Measurements from ENCODE around the gene GAPDH.
"Not testable (repeated sequence)": the region's sequence is repeated elsewhere in the genome, so short reads cannot be mapped to it uniquely, and the experiment has no call there.

The GAPDH gene

DNA sequence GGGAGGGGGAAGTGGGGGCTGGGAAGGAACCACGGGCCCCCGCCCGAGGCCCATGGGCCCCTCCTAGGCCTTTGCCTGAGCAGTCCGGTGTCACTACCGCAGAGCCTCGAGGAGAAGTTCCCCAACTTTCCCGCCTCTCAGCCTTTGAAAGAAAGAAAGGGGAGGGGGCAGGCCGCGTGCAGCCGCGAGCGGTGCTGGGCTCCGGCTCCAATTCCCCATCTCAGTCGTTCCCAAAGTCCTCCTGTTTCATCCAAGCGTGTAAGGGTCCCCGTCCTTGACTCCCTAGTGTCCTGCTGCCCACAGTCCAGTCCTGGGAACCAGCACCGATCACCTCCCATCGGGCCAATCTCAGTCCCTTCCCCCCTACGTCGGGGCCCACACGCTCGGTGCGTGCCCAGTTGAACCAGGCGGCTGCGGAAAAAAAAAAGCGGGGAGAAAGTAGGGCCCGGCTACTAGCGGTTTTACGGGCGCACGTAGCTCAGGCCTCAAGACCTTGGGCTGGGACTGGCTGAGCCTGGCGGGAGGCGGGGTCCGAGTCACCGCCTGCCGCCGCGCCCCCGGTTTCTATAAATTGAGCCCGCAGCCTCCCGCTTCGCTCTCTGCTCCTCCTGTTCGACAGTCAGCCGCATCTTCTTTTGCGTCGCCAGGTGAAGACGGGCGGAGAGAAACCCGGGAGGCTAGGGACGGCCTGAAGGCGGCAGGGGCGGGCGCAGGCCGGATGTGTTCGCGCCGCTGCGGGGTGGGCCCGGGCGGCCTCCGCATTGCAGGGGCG is at the start of gene GAPDH:
GAPDH (plus strand) TSS at position 595 of the 772 bp plus-strand sequence. CDS start 316 bp downstream, outside the sequence.
- H3K4me3 ChIP-seq (ENCODE audit: low read depth, low read length): peak within 1 kb of the TSS; percentile 94

DNA sequence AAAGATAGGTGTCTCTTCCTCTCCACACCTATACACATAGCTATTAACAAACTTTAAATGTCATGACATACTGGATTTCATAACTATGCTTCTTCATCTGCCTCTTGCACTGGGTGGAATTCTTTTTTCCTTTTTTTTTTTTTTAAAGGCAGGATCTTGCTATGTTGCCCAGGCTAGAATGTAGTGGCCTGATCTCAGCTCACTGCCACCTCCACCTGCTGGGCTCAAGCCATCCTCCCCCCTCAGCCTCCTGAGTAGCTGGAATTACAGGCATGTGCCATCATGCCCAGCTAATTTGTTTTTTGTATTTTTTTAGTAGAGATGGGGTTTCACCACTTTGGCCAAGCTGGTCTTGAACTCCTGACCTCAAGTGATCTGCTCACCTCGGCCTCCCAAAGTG is 46.1 kb upstream of the GAPDH start:
- H3K4me3 ChIP-seq (ENCODE audit: low read depth, low read length): no peak overlapping the region

DNA sequence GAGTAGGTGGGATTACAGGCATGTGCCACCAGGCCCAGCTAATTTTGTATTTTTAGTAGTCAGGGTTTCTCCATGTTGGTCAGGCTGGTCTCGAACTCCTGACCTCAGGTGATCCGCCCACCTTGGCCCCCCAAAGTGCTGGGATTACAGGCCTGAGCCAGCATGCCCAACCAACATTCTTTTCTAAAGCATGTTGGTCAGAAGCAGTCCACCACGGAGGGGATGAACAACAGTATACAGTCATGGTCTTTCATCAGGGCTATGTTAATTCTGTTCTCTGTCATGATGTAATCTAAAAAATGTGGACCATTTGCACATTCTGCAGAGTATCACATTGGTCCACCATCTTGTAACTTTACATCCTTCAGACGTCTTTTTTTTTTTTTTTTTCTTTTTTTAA is 44.9 kb upstream of the GAPDH start:
- no peak overlapping the region for H3K4me3 ChIP-seq (ENCODE audit: low read depth, low read length)

DNA sequence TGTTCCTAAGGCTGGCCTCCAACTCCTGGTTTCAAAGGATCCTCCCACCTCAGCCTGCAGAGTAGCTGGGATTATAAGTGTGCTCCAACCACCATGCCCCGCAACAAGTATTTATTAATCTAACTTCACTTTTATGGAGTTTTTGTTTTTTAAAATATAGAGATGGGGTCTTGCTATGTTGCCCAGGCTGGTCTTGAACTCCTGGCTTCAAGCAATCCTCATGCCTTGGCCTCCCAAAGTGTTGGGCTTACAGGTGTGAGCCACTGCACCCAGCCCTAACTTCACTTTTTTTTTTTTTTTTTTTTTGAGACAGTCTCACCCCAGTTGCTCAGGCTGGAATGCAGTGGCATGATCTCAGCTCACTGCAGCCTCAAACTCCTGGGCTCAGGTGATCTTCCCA is 43.6 kb upstream of the GAPDH start:
- H3K4me3 ChIP-seq (ENCODE audit: low read depth, low read length): not testable (repeated sequence)

DNA sequence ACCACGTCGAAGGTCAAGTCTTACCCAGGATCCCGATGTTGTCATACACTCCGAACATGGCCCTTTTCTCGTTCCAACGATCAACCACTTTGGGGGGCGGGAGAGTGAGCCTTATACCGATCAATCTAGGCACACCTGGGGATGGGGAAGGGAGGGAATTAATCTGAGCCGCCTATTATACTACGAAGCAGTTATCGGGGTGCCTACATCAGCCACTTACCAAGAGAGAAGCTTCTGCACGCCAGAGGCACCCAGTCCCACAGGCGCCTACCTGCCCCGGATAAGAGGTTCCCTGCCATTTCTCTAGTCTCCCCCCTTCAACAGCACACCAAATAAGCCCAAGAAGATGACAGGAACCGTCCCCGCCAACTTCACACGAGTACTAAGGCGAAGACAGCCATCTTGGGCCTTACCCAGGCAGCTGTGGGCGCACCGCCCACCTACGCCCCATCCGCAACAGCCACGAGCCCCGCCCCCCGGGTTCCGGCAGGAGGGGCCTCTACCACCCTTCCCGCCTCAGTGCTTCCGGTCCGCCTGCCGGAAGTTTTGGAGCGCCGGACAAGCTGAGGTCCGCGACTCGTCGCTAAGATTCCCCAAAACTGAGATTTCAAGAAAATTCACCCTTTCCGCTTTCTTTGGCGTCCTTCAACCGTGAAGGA is 41.4 kb upstream of the GAPDH start, which contains the start of gene MRPL51:
MRPL51 (minus strand) TSS at position 425 of the 659 bp plus-strand sequence; CDS start at position 299, 126 bp downstream.
- H3K4me3 ChIP-seq (ENCODE audit: low read depth, low read length): peak within 1 kb of the TSS; percentile 84

DNA sequence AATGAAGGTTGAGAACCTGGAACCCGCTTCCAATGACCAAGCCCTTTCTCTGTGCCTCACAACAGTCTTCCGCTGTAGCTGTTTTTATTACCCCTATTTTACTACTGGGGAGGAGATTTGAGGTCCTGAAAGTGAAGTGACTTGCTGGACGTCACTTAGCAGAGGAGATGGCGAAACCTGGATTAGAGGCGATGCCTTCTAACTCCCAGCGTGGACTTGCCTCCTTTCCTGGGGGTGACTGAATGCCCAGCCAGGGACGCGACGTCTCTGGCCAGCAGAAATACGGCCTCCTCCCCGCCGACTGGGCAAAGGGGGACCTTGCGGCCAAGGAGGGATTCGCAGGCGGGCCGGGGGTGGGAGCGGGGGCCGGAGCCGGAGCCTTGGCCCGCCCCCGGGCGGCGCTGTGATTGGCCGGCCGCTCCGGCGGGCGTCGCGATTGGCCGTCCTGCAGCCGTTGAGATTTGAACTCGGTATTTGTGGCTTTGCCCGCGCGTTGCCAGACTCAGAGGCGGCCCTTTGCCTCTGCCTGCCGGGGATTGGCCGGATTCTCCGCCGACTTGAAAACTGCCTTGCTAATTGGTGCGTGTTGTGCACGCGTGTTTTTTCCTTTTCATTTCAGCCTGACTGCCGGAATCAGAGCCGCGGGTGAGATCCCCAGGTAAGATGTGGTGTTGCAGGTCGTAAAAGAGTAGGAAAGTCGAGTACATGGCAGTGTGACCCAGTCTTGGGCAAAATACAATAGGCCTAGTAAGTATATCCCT is 40.6 kb upstream of the GAPDH start, which contains the start of gene NCAPD2:
NCAPD2 (plus strand) TSS at position 606 of the 761 bp plus-strand sequence. CDS start 997 bp downstream, outside the sequence.
- peak within 1 kb of the TSS; percentile 84 for H3K4me3 ChIP-seq (ENCODE audit: low read depth, low read length)

DNA sequence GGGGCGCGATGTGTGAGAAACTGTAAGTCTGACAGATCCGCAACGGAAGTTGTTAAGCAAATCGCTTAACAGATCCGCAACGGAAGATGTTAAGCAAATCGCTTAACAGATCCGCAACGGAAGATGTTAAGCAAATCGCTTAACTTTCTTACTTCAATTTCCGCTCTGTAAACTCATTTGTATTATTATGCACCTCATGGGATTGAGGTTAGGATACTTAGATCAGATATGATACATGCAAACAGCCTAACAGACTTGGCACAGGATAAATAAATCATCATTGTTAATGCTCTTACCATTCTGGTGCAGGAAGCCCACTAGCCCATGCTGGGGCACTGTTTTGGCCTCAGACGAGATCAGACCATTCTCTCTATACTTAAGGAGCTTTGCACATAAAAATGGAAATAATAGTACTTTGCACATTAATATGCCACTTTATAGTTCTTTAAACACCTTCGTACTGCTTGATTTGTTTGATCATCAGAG is 40.0 kb upstream of the GAPDH start:
- peak overlapping the region; percentile 84 for H3K4me3 ChIP-seq (ENCODE audit: low read depth, low read length)

DNA sequence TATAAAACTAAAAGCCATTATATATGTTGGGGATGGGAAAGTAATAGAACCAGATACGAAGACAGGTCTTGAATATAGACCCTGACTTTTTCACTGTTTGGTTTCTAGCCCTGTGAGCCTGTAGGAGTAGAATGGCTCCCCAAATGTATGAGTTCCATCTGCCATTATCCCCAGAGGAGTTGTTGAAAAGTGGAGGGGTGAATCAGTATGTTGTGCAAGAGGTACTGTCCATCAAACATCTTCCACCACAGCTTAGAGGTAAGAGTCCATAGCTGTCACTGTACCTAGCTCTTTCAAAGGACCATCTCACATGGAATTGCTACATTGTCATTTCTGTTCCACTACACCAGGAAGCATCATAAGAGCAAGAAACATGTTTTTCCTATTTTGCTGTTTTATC is 39.3 kb upstream of the GAPDH start:
- no peak overlapping the region for H3K4me3 ChIP-seq (ENCODE audit: low read depth, low read length)

DNA sequence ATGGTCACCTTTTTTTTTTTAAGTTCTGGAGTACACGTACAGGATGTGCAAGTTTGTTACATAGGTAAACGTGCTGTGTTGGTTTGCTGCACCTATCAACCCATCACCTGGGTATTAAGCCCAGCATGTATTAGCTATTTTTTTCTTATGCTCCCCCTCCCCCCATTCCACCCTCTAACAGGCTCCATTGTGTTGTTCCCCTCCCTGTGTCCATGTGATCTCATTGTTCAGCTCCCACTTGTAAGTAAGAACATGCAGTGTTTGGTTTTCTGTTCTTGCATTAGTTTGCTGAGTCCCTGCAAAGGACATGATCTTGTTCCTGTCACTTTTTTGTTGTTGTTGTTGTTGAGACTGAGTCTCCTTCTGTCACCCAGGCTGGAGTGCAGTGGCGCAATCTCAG is 37.0 kb upstream of the GAPDH start:
- not testable (repeated sequence) for H3K4me3 ChIP-seq (ENCODE audit: low read depth, low read length)

DNA sequence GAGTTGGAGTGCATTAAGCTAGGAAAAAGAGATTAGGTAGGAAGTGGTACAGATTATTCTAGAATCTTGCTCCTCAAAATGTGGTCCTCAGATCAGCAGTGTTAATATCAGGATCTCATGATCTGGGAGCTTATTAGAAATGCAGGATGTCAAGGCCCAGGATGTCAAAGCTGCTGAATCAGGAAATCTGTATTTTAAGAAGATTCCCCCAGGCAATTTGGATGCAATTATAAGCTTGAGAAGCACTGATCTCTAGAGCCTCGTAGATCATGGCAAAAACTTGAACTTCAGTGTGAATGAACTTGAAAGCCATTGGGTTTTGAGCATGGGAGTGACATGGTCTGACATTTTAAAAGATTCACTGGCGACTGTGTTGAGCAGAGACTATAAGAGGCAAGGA is 33.9 kb upstream of the GAPDH start:
- no peak overlapping the region for H3K4me3 ChIP-seq (ENCODE audit: low read depth, low read length)

DNA sequence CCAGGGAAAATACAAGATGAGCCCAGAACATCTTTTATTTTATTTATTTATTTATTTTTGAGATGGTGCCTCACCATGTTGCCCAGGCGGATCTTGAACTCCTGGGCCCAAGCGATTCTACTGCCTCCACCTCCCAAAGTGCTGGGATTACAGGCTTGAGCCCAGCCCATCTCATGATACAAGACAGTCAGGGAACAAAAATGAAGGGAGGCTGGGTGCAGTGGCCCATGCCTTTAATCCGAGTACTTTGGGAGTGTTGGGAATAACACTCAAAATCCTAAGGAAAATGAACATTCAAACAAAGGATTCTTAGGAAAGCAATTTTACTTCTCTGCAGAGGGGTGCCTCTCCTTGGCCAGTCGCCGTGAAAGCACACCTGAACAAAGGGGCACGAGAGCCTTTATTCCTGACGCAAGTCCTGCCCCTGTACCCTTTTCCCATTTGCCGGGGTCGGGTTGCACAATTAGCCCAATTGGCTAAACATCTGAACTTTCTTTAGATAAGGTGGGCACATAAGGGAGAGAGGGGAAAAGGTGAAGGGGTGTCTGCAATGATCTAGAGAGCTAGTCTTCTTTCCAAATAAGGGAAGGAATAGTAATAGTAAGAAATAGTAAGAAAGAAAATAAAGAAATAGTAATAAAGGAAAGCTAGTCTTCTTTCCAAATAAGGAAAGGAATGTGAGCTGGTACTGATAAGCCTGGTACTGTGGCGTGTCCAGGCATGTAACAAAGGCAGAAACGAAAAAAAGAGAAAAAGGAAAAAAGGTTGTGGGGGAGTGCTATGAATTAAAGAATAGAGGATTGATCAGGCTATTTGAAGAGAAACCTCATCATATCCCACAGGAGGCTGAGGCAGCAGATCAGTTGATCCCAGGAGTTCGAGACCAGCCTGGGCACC is 27.0 kb upstream of the GAPDH start:
- H3K4me3 ChIP-seq (ENCODE audit: low read depth, low read length): no peak overlapping the region

DNA sequence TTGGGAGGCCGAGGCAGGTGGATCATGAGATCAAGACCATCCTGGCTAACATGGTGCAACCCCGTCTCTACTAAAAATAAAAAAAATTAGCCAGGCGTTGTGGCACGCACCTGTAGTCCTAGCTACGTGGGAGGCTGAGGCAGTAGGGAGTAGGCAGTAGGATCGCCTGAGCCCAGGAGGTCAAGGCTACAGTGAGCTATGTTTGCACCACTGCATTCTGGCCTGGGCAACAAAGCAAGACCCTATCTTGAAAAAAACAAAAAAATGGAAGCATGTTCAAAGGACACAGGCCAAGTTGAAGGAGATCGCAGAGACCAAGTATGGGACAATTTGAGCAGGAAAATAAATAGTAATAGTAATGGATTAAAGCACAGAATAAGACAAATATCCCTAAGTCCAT is 26.2 kb upstream of the GAPDH start:
- H3K4me3 ChIP-seq (ENCODE audit: low read depth, low read length): no peak overlapping the region

DNA sequence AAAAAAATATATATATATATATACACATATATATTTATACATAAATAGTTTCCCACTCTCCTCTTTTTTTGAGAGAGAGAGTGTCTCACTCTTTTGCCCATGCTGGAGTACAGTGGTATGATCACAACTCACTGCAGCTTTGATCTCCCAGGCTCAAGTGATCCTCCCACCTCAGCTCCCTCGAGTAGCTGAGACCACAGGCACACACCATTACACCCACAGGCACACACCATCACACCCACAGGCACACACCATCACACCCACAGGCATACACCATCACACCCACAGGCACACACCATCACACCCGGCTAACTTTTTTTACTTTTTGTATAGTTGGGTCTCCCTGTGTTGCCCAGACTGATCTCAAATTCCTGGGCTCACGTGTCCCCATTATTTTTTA is 14.1 kb upstream of the GAPDH start:
- no peak overlapping the region for H3K4me3 ChIP-seq (ENCODE audit: low read depth, low read length)

DNA sequence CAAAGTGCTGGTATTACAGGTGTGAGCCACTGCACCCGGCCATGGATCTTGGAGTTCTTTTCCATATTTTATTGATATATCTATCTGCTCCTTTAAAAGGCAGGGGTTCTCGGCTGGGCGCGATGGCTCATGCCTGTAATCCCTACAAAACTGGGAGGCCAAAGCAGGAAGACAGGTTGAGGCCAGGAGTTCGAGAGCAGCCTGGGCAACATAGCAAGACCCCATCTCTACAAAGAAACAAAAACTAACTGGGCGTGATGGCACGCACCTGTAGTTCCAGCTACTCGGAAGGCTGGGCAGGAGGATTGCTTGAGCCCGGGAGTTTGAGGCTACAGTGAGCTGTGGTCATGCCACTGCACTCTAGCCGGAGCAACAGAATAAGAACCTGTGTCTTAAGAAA is 12.1 kb upstream of the GAPDH start:
- H3K4me3 ChIP-seq (ENCODE audit: low read depth, low read length): no peak overlapping the region

DNA sequence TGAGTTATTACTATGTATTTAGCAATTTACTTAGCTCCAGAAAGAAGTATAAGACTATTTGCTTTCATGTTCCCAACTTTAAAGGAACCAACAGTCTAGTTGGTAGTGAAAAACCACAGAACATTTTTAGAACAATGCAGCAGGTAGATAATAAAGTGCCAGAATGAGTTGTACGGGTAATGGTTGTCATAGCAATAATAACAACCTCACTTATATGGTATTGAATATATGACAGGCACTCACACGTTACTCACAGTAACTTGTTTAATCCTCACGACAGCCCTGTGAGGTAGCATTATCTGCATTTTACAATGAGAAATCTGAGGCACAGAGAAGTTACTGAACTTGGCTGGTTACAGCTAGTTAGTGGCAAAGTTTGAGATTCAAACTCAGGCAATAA is 10.6 kb upstream of the GAPDH start:
- no peak overlapping the region for H3K4me3 ChIP-seq (ENCODE audit: low read depth, low read length)

DNA sequence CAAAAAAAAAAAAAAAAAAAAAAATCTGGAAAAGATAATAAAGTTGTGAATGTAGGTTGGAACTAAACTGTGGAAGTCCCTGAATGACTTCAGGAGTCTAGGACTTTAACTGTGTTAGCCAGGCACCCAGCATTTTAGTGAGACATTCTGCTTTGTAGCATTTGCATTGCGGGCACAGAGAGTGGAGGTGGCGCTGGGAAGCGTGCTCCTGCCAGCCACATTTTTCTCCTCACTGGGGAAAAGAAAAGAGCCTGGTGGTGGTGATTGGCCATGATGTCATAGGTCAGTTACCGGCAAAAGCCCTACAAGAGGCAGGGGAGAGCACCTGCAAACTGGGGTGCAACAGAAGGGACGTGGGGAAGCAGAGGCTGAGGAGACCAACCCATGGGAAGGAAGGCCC is 9.7 kb upstream of the GAPDH start:
- H3K4me3 ChIP-seq (ENCODE audit: low read depth, low read length): no peak overlapping the region

DNA sequence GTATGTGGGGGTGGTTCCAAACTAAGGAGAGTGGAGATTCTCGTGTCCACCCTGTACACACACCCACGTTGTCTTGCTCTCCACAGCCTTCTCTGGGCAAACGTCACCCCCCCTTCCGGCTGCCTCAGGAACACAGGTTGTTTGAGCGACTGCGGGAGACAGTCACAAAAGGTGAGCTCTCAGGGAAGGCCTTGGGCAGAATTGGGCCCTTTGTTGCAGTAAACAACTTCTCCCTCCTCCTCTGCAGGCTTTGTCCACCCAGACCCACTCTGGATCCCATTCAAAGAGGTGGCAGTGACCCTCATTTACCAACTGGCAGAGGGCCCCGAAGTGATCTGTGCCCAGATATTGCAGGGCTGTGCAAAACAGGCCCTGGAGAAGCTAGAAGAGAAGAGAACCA is 8.1 kb upstream of the GAPDH start:
- H3K4me3 ChIP-seq (ENCODE audit: low read depth, low read length): no peak overlapping the region

DNA sequence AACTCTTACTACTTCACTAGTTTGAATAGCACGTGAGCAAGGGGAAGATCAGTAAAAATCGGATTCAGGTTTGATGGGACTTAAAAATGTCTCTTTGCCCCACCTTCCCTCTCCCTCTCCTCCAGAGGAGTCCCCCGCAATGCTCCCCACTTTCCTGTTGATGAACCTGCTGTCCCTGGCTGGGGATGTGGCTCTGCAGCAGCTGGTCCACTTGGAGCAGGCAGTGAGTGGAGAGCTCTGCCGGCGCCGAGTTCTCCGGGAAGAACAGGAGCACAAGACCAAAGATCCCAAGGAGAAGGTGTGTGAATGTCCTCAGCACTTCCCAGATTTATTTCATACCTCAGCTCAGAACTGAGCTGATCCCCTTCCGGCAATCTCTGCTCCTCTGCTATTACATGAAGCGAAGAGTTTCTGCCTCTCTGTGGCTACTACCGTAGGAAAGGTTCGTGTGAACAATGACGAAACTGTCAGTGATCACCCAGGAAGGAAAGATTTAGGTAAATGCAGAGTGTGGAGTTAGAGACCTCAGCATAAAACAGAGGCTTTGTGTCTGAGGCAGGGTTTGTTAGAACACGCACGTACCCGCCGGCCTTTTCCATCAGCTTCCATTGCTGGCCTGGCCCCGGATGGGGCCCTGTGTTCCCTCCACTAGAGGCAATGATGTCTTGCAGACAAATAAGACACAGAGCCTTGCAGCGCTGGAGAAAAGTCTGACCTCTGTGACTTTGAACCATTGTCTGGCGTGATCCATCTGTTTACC is 7.4 kb upstream of the GAPDH start:
- H3K4me3 ChIP-seq (ENCODE audit: low read depth, low read length): no peak overlapping the region

DNA sequence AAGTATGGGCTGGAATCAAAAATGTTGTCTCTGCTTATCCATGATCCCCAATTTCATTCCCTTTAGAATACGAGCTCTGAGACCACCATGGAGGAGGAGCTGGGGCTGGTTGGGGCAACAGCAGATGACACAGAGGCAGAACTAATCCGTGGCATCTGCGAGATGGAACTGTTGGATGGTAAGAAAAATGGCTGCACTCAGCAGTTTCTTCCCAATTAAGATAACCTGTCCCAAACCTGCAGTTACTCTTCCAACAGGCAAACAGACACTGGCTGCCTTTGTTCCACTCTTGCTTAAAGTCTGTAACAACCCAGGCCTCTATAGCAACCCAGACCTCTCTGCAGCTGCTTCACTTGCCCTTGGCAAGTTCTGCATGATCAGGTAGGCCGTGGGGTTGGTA is 6.6 kb upstream of the GAPDH start:
- H3K4me3 ChIP-seq (ENCODE audit: low read depth, low read length): no peak overlapping the region
